Liver (tissue), 9 donors: ENCODE data around the gene TMEM14A. TPM values are rescaled to one million over a fixed set of nuclear protein-coding genes. Genes with fewer than 3 reads are reported as not detected.

ENCODE experiments used
- DNase-seq: peaks from one replicate; pipeline ENCODE4 v3.0.0-alpha.2; 2017; ENCODE audit warnings: low spot score
- H3K27ac ChIP-seq, 2 donors: one replicate each; pipeline ENCODE4 v1.7.0; 2013; ENCODE audit warnings: inconsistent platforms in 2 of 2, low read length in 2 of 2, control low read depth in 1 of 2, low read depth in 1 of 2, mild to moderate bottlenecking in 1 of 2
- H3K27me3 ChIP-seq, 4 donors: one replicate each; pipeline versions ENCODE4 v1.6.1 to v1.7.0; 2013; ENCODE audit warnings: low read length in 3 of 4, inconsistent platforms in 1 of 4, mild to moderate bottlenecking in 1 of 4, moderate library complexity in 1 of 4; ENCODE audit not compliant: control insufficient read depth in 4 of 4, insufficient read depth in 4 of 4
- H3K36me3 ChIP-seq, 4 donors: one replicate each; pipeline versions ENCODE4 v1.6.1 to v1.7.0; 2013; ENCODE audit warnings: low read length in 3 of 4, mild to moderate bottlenecking in 3 of 4, low read depth in 1 of 4, moderate library complexity in 1 of 4; ENCODE audit not compliant: control insufficient read depth in 4 of 4, insufficient read depth in 3 of 4
- H3K4me1 ChIP-seq, 4 donors: one replicate each; pipeline versions ENCODE4 v1.6.1 to v1.7.0; 2013; ENCODE audit warnings: low read length in 3 of 4, mild to moderate bottlenecking in 3 of 4, moderate library complexity in 1 of 4; ENCODE audit not compliant: control insufficient read depth in 4 of 4, insufficient read depth in 4 of 4
- H3K4me3 ChIP-seq, 3 donors: one replicate each; pipeline versions ENCODE4 v1.6.1 to v1.7.0; 2013; ENCODE audit warnings: low read length in 3 of 3, control low read depth in 1 of 3, low read depth in 1 of 3, mild to moderate bottlenecking in 1 of 3
- H3K9ac ChIP-seq, 2 donors: one replicate each; pipeline ENCODE4 v1.7.0; 2013; ENCODE audit warnings: low read length in 2 of 2, mild to moderate bottlenecking in 2 of 2, moderate library complexity in 2 of 2, control low read depth in 1 of 2, low read depth in 1 of 2
- H3K9me3 ChIP-seq, 4 donors: one replicate each; pipeline versions ENCODE4 v1.6.1 to v1.7.0; 2013; ENCODE audit warnings: low read length in 3 of 4; ENCODE audit not compliant: control insufficient read depth in 4 of 4
- EGR1 ChIP-seq, 2 donors: IDR thresholded peaks; 2 replicates each; pipeline ENCODE4 v1.6.1; 2016 to 2018; ENCODE audit warnings: antibody characterized with exemption in 2 of 2, low read depth in 2 of 2
- FOXA1 ChIP-seq: IDR thresholded peaks from 2 replicates; pipeline ENCODE4 v1.6.1; 2016; ENCODE audit warnings: antibody characterized with exemption
- FOXA2 ChIP-seq: IDR thresholded peaks from 2 replicates; pipeline ENCODE4 v1.6.1; 2016; ENCODE audit warnings: antibody characterized with exemption
- HNF4A ChIP-seq, 2 donors: conservative IDR thresholded peaks; 2 replicates each; pipeline ENCODE4 v1.6.1; 2016; ENCODE audit warnings: antibody characterized with exemption in 2 of 2, mild to moderate bottlenecking in 2 of 2
- HNF4G ChIP-seq: IDR thresholded peaks from 2 replicates; pipeline ENCODE4 v1.6.1; 2016; ENCODE audit warnings: antibody characterized with exemption
- JUND ChIP-seq, 2 donors: IDR thresholded peaks; 2 replicates each; pipeline ENCODE4 v1.6.1; 2016; ENCODE audit warnings: antibody characterized with exemption in 2 of 2
- RXRA ChIP-seq, 2 donors: IDR thresholded peaks; 2 replicates each; pipeline ENCODE4 v1.6.1; 2017 to 2018; ENCODE audit warnings: antibody characterized with exemption in 2 of 2, mild to moderate bottlenecking in 1 of 2
- SP1 ChIP-seq: IDR thresholded peaks from 2 replicates; pipeline ENCODE4 v1.6.1; 2018; ENCODE audit warnings: antibody characterized with exemption, mild to moderate bottlenecking
- TAF1 ChIP-seq: conservative IDR thresholded peaks from 2 replicates; pipeline ENCODE4 v1.6.1; 2016; ENCODE audit warnings: antibody characterized with exemption, mild to moderate bottlenecking
- YY1 ChIP-seq: IDR thresholded peaks from 2 replicates; pipeline ENCODE4 v1.6.1; 2016; ENCODE audit warnings: antibody characterized with exemption, mild to moderate bottlenecking
- WGBS: extraction: QIAGEN DNeasy Blood & Tissue Kit; methylation state at CpG from one replicate; pipeline ENCODE4 v1.1.7; 2013; 5-methylcytosine and 5-hydroxymethylcytosine counted together
- polyA plus RNA-seq, 2 donors: library from polyadenylated mRNA; stranded (reverse) in 1 of 2; unstranded in 1 of 2; fragments of 200-250 nt in 1 of 2; fragments of >200 nt in 1 of 2; fragmentation: Nextera tagmentation in 1 of 2; extraction: Ambion mirVana in 1 of 2; gene quantifications; one replicate each; pipeline versions ENCODE4 v1.2.1 to v1.2.3, GENCODE V29; 2013 to 2015
- total RNA-seq, 2 donors: library from RNA; depleted of rRNA; stranded (reverse); fragments of >200 nt; gene quantifications; one replicate each; pipeline ENCODE4 v1.2.3, GENCODE V29; 2014
- TF ChIP-seq, protein P1 (sequence below): IDR thresholded peaks from 2 replicates; pipeline ENCODE4 v1.6.1; 2016; ENCODE audit warnings: antibody characterized with exemption
- TF ChIP-seq, protein P2 (sequence below): IDR thresholded peaks from 2 replicates; pipeline ENCODE4 v1.6.1; 2016; ENCODE audit warnings: antibody characterized with exemption
- TF ChIP-seq, protein P3 (sequence below): IDR thresholded peaks from 2 replicates; pipeline ENCODE4 v1.6.1; 2016; ENCODE audit warnings: antibody characterized with exemption, mild to moderate bottlenecking
- TF ChIP-seq, protein P4 (sequence below): IDR thresholded peaks from 2 replicates; pipeline ENCODE4 v1.6.1; 2016; ENCODE audit warnings: antibody characterized with exemption
- TF ChIP-seq, protein P5 (sequence below): fragments of 150-350 bp; IDR thresholded peaks from 2 replicates; pipeline ENCODE4 v1.5.1; 2017; ENCODE audit warnings: improper control_type of control experiment, low read depth, low read length; ENCODE audit not compliant: missing input control
- donor health status: healthy.
- donor health status: healthy.
- donor health status: healthy.
- donor health status: healthy.
- donor health status: healthy.

Gene TMEM14A
- total and polyA plus RNA-seq, 4 donors: 15.6 to 63.6 (median 22.9) TPM

DNA sequence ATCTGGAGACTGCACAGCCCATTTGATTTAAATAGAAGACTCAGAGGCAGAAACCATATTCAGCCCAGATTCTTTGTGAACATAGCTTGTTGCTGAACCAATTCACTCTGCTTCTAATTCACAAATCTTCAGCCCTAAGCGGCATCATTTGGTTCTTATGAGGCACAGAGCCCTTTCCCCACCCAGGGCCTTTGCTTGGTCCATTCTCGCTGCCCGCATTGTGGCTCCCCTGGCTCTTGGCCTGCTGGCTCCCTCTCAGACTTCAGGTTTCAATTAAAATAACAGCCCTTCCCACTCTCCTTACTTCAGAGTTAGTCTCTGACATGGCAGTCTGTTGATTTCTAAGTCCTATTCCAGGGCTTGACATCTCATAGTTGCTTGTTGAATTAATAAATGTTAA, 9.4 kb upstream of the TMEM14A start:
- Histone ChIP-seq H3K27ac (no peak overlapping the region), H3K4me3 (no peak overlapping the region), H3K27me3 (no peaks in the 10 kb centered on the region), H3K4me1 (peaks cover 0 to 35% (median 21%) of the 10 kb centered on the region in 4 donors), H3K36me3 (no peaks in the 10 kb centered on the region), H3K9ac (no peak overlapping the region), H3K9me3 (no peaks in the 10 kb centered on the region)
- TF ChIP-seq, protein P1, sequence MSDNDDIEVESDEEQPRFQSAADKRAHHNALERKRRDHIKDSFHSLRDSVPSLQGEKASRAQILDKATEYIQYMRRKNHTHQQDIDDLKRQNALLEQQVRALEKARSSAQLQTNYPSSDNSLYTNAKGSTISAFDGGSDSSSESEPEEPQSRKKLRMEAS: no peak
- TF ChIP-seq, protein P2, sequence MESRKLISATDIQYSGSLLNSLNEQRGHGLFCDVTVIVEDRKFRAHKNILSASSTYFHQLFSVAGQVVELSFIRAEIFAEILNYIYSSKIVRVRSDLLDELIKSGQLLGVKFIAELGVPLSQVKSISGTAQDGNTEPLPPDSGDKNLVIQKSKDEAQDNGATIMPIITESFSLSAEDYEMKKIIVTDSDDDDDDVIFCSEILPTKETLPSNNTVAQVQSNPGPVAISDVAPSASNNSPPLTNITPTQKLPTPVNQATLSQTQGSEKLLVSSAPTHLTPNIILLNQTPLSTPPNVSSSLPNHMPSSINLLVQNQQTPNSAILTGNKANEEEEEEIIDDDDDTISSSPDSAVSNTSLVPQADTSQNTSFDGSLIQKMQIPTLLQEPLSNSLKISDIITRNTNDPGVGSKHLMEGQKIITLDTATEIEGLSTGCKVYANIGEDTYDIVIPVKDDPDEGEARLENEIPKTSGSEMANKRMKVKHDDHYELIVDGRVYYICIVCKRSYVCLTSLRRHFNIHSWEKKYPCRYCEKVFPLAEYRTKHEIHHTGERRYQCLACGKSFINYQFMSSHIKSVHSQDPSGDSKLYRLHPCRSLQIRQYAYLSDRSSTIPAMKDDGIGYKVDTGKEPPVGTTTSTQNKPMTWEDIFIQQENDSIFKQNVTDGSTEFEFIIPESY: no peak
- TF ChIP-seq EGR1 (IDR thresholded peaks at IDR 0.05; ENCODE audit: low read depth in 2 of 2): no peak
- no peak for TF ChIP-seq RXRA (IDR thresholded peaks at IDR 0.05)
- TF ChIP-seq, protein P3, sequence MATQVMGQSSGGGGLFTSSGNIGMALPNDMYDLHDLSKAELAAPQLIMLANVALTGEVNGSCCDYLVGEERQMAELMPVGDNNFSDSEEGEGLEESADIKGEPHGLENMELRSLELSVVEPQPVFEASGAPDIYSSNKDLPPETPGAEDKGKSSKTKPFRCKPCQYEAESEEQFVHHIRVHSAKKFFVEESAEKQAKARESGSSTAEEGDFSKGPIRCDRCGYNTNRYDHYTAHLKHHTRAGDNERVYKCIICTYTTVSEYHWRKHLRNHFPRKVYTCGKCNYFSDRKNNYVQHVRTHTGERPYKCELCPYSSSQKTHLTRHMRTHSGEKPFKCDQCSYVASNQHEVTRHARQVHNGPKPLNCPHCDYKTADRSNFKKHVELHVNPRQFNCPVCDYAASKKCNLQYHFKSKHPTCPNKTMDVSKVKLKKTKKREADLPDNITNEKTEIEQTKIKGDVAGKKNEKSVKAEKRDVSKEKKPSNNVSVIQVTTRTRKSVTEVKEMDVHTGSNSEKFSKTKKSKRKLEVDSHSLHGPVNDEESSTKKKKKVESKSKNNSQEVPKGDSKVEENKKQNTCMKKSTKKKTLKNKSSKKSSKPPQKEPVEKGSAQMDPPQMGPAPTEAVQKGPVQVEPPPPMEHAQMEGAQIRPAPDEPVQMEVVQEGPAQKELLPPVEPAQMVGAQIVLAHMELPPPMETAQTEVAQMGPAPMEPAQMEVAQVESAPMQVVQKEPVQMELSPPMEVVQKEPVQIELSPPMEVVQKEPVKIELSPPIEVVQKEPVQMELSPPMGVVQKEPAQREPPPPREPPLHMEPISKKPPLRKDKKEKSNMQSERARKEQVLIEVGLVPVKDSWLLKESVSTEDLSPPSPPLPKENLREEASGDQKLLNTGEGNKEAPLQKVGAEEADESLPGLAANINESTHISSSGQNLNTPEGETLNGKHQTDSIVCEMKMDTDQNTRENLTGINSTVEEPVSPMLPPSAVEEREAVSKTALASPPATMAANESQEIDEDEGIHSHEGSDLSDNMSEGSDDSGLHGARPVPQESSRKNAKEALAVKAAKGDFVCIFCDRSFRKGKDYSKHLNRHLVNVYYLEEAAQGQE: no peak
- TF ChIP-seq JUND (IDR thresholded peaks at IDR 0.05): no peak
- no peak for TF ChIP-seq SP1
- no peak for TF ChIP-seq YY1
- TF ChIP-seq, protein P4, sequence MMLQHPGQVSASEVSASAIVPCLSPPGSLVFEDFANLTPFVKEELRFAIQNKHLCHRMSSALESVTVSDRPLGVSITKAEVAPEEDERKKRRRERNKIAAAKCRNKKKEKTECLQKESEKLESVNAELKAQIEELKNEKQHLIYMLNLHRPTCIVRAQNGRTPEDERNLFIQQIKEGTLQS: no peak
- TF ChIP-seq HNF4G: no peak
- no peak for TF ChIP-seq HNF4A (conservative IDR thresholded peaks at IDR 0.05)
- 98% methylated on average over 3 of the region's 3 CpGs for WGBS
- DNase-seq: no peak

DNA sequence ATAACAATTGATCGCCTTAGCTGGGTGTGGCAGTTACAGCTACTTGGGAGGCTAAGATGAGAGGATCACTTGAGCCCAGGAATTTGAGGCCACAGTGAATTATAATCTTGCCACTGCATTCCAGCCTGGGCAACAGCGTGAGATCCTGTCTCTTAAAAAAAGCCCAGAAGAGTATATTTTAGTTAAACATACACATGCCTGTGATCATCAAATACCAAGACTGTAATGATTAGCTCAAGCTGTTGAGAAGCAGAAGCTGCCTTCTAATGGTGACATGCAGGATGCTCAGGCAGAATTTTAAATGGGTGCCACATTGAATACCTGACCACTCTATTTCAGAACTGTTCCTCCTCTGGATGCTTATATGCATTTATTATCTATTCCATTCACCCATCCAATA, 8.9 kb upstream of the TMEM14A start:
- Histone ChIP-seq H3K9me3 (no peaks in the 10 kb centered on the region), H3K4me3 (no peak overlapping the region), H3K9ac (no peak overlapping the region), H3K27me3 (no peaks in the 10 kb centered on the region), H3K27ac (no peak overlapping the region), H3K4me1 (peaks cover 2 to 39% (median 26%) of the 10 kb centered on the region in 4 donors), H3K36me3 (peaks cover 0 to 1% (median 0%) of the 10 kb centered on the region in 4 donors)
- no peak for DNase-seq
- WGBS: 94% methylated on average over 2 of the region's 2 CpGs
- TF ChIP-seq FOXA1 (no peak), YY1 (no peak), TAF1 (no peak), EGR1 (IDR thresholded peaks at IDR 0.05; ENCODE audit: low read depth in 2 of 2) (no peak), FOXA2 (no peak), HNF4A (conservative IDR thresholded peaks at IDR 0.05) (no peak)
- TF ChIP-seq, protein P5, sequence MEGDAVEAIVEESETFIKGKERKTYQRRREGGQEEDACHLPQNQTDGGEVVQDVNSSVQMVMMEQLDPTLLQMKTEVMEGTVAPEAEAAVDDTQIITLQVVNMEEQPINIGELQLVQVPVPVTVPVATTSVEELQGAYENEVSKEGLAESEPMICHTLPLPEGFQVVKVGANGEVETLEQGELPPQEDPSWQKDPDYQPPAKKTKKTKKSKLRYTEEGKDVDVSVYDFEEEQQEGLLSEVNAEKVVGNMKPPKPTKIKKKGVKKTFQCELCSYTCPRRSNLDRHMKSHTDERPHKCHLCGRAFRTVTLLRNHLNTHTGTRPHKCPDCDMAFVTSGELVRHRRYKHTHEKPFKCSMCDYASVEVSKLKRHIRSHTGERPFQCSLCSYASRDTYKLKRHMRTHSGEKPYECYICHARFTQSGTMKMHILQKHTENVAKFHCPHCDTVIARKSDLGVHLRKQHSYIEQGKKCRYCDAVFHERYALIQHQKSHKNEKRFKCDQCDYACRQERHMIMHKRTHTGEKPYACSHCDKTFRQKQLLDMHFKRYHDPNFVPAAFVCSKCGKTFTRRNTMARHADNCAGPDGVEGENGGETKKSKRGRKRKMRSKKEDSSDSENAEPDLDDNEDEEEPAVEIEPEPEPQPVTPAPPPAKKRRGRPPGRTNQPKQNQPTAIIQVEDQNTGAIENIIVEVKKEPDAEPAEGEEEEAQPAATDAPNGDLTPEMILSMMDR: no peak
- TF ChIP-seq, protein P2: no peak
- TF ChIP-seq, protein P4: no peak
- TF ChIP-seq, protein P3: no peak
- TF ChIP-seq, protein P1: no peak
